ENCODE results near the gene OSCP1. TPM values are rescaled to one million over a fixed set of nuclear protein-coding genes. Genes with fewer than 3 reads are reported as not detected.

Gene OSCP1
- total and polyA plus RNA-seq, 9 donors, result 9.1 to 27.7 (median 12.2) TPM

DNA sequence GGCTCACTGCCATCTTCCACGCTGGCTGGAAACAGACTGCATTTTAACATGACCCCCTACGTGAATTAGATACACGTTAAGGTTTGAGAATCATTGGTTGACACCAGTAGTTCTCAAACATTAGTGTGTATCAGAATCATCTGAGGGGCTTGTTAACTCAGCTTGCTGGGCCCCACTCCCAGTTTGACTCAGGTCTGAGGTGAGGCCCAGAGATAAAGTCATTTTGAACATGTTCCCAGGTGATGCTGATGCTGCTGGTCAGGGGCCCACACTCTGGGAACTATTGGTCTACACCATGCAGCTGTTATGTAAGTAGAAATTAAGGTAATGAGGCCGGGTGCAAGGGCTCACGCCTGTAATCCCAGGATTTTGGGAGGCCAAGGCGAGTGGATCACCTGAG, 53.9 kb downstream of the OSCP1 start:
- no peak overlapping the region for H3K4me3 ChIP-seq
- H3K4me1 ChIP-seq (ENCODE audit: insufficient read depth), result peaks cover 3% of the 10 kb centered on the region
- no peaks in the 10 kb centered on the region for H3K36me3 ChIP-seq
- intact Hi-C loops (cut with DNase I), result no loop called here
- H3K27me3 ChIP-seq, result no peaks in the 10 kb centered on the region
- no peak overlapping the region for H3K27ac ChIP-seq
- no peaks in the 10 kb centered on the region for H3K9me3 ChIP-seq
- peak in 1 of 5 donors; percentile 18 for DNase-seq
- WGBS, 3 donors, result 71 to 75% (median 73%) methylated on average over 6 of the region's 6 CpGs
- no peak for TF ChIP-seq POLR2A (IDR thresholded peaks at IDR 0.05)
- TF ChIP-seq, protein P1, sequence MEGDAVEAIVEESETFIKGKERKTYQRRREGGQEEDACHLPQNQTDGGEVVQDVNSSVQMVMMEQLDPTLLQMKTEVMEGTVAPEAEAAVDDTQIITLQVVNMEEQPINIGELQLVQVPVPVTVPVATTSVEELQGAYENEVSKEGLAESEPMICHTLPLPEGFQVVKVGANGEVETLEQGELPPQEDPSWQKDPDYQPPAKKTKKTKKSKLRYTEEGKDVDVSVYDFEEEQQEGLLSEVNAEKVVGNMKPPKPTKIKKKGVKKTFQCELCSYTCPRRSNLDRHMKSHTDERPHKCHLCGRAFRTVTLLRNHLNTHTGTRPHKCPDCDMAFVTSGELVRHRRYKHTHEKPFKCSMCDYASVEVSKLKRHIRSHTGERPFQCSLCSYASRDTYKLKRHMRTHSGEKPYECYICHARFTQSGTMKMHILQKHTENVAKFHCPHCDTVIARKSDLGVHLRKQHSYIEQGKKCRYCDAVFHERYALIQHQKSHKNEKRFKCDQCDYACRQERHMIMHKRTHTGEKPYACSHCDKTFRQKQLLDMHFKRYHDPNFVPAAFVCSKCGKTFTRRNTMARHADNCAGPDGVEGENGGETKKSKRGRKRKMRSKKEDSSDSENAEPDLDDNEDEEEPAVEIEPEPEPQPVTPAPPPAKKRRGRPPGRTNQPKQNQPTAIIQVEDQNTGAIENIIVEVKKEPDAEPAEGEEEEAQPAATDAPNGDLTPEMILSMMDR (IDR thresholded peaks at IDR 0.05), result no peak

DNA sequence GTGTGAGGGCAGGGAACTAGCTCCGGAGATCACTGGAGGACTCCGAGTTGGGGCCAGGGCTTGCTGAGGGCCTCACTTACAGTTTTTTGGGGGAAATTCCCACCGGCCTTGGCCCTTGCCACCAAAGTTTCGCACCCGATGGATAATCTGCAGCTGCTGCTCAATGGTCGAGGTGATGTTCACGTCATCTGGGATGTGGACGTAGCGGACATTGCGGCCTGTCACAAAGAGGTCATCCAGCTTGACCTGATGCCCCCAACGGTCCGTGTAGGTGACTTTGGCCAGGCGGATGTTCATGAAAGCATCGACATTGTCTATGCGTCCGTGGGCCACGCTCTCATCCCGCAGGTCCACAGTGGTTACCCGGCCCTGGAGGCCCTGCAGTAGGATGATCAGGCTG, 56.6 kb downstream of the OSCP1 start:
- 88 to 92% (median 92%) methylated on average over 19 of the region's 19 CpGs for WGBS, 3 donors
- Histone ChIP-seq H3K4me3 (no peak overlapping the region), H3K4me1 (ENCODE audit: insufficient read depth) (peaks cover 3% of the 10 kb centered on the region), H3K9me3 (no peaks in the 10 kb centered on the region), H3K36me3 (no peaks in the 10 kb centered on the region), H3K27ac (no peak overlapping the region), H3K27me3 (no peaks in the 10 kb centered on the region)
- intact Hi-C loops (cut with DNase I), result no loop called here
- DNase-seq, result peak in 1 of 5 donors; percentile 28
- TF ChIP-seq POLR2A (IDR thresholded peaks at IDR 0.05) (no peak), EP300 (IDR thresholded peaks at IDR 0.05) (no peak)
- TF ChIP-seq, protein P1 (IDR thresholded peaks at IDR 0.05), result no peak

DNA sequence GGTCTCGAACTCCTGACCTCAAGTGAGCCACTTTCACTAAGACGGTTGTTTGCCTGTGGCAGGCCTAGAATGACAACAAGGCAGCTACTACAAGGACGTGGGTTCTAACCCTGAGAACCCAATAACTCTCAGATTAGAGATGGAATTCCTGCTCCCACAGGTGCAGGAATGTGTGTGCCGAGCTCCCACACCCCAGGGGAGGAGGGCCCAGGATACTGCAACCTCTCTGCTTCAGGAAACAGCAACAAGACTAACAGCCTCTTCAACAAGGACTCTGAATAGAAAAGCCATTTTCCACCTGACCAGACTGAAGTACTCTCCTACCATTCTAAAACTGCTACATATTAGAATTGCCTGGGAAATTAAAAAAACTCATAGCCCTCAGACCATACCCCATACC, 57.4 kb downstream of the OSCP1 start:
- Histone ChIP-seq H3K4me3 (no peak overlapping the region), H3K27me3 (no peaks in the 10 kb centered on the region), H3K9me3 (no peaks in the 10 kb centered on the region), H3K36me3 (no peaks in the 10 kb centered on the region), H3K4me1 (ENCODE audit: insufficient read depth) (peaks cover 3% of the 10 kb centered on the region), H3K27ac (no peak overlapping the region)
- TF ChIP-seq EP300 (IDR thresholded peaks at IDR 0.05) (no peak), POLR2A (IDR thresholded peaks at IDR 0.05) (no peak)
- TF ChIP-seq, protein P1 (IDR thresholded peaks at IDR 0.05), result no peak
- intact Hi-C loops (cut with DNase I), result no loop called here
- no peak for DNase-seq
- 75 to 81% (median 78%) methylated on average over 4 of the region's 4 CpGs for WGBS, 3 donors

DNA sequence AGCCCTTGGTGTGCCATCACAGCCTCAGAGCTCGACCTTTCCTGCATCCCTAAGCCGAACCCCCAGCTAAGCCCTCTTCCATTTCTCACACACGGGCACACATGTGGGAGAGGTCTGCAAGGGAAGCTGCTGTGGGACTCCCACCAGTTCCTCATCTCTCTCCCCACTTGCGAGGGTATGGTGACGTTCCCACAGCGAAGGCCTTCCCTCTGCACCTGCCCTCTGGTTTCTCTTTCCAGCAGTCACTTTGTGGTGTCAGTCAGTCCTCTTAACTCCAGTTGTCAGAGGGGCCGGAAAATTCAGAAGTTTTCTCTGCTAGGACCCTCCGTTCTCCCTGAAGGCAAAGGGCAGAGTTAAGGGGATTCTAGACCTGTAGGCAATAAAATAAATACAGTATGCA, 59.0 kb downstream of the OSCP1 start:
- DNase-seq, result no peak
- intact Hi-C loops (cut with DNase I), result no loop called here
- no peak overlapping the region for H3K4me3 ChIP-seq
- H3K4me1 ChIP-seq (ENCODE audit: insufficient read depth), result peaks cover 4% of the 10 kb centered on the region
- H3K9me3 ChIP-seq, result no peaks in the 10 kb centered on the region
- 86 to 90% (median 88%) methylated on average over 8 of the region's 8 CpGs for WGBS, 3 donors
- TF ChIP-seq EP300 (IDR thresholded peaks at IDR 0.05) (no peak), POLR2A (IDR thresholded peaks at IDR 0.05) (no peak)
- TF ChIP-seq, protein P1 (IDR thresholded peaks at IDR 0.05), result no peak
- H3K36me3 ChIP-seq, result no peaks in the 10 kb centered on the region
- no peak overlapping the region for H3K27ac ChIP-seq
- no peaks in the 10 kb centered on the region for H3K27me3 ChIP-seq

DNA sequence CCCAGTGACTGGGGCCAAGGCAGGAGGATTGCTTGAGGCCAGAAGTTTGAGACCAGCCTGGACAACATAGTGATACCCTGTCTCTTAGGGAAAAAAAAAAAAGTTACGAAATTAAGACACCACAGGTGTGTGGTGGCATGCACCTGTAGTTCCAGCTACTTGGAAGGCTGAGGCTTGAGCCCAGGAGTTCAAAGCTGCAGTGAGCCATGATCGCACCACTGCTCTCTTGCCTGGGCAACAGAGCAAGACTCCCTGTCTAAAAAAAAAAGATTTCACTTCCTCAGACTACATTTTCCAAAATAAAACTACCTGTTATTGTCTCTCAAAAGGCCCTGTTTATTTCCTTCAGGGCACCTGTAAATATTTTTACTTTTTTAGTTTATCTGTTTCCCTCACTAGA, 59.8 kb downstream of the OSCP1 start:
- H3K9me3 ChIP-seq, result no peaks in the 10 kb centered on the region
- TF ChIP-seq POLR2A (IDR thresholded peaks at IDR 0.05) (no peak), EP300 (IDR thresholded peaks at IDR 0.05) (no peak)
- TF ChIP-seq, protein P1 (IDR thresholded peaks at IDR 0.05), result no peak
- no peak for DNase-seq
- peaks cover 4% of the 10 kb centered on the region for H3K4me1 ChIP-seq (ENCODE audit: insufficient read depth)
- no peak overlapping the region for H3K4me3 ChIP-seq
- intact Hi-C loops (cut with DNase I), result no loop called here
- no peaks in the 10 kb centered on the region for H3K27me3 ChIP-seq
- WGBS, 3 donors, result 91 to 95% (median 92%) methylated on average over 2 of the region's 2 CpGs
- no peaks in the 10 kb centered on the region for H3K36me3 ChIP-seq
- no peak overlapping the region for H3K27ac ChIP-seq
